ENCODE results near the gene PRDM16. TPM values are rescaled to one million over a fixed set of nuclear protein-coding genes. Genes with fewer than 3 reads are reported as not detected.

The PRDM16 gene
- total RNA-seq, 1 experiment from 2014 or later = 1.4 TPM

GRCh38 chr1:3058263-3059030 is 10.6 kb upstream of the PRDM16 start:
- H3K27me3 ChIP-seq = peaks cover 13% of the 10 kb centered on the region; the same call in 1 of the 2 replicates
- no peaks in the 10 kb centered on the region for H3K4me1 ChIP-seq
- no peaks in the 10 kb centered on the region for H3K9me3 ChIP-seq (replicated peaks)
- no peak overlapping the region for H3K27ac ChIP-seq
- H3K36me3 ChIP-seq = no peaks in the 10 kb centered on the region
- peak in 1 of 2 experiments; percentile 58 for DNase-seq
- no peak overlapping the region for H3K4me3 ChIP-seq

- H3K9me3 ChIP-seq (replicated peaks) = no peaks in the 10 kb centered on the region
- no peak overlapping the region for H3K4me3 ChIP-seq
- DNase-seq = no peak
- H3K4me1 ChIP-seq = no peaks in the 10 kb centered on the region
- no peak overlapping the region for H3K27ac ChIP-seq
- H3K27me3 ChIP-seq = peaks cover 13% of the 10 kb centered on the region; the same call in 1 of the 2 replicates
- H3K36me3 ChIP-seq = no peaks in the 10 kb centered on the region
Observed at GRCh38 chr1:3060127-3060526, 8.9 kb upstream of the PRDM16 start.

GRCh38 chr1:3060601-3061551 is 8.1 kb upstream of the PRDM16 start:
- Histone ChIP-seq H3K4me3 (no peak overlapping the region), H3K9me3 (replicated peaks) (no peaks in the 10 kb centered on the region), H3K36me3 (no peaks in the 10 kb centered on the region), H3K27me3 (peaks cover 13% of the 10 kb centered on the region; the same call in 1 of the 2 replicates), H3K4me1 (no peaks in the 10 kb centered on the region), H3K27ac (no peak overlapping the region)
- DNase-seq = no peak

GRCh38 chr1:3061566-3061965 is 7.4 kb upstream of the PRDM16 start:
- Histone ChIP-seq H3K36me3 (no peaks in the 10 kb centered on the region), H3K27ac (no peak overlapping the region), H3K9me3 (replicated peaks) (no peaks in the 10 kb centered on the region), H3K4me1 (no peaks in the 10 kb centered on the region), H3K4me3 (no peak overlapping the region), H3K27me3 (peaks cover 10% of the 10 kb centered on the region; the same call in 1 of the 2 replicates)
- DNase-seq = no peak

GRCh38 chr1:3061981-3062615 is 6.9 kb upstream of the PRDM16 start:
- Histone ChIP-seq H3K4me3 (no peak overlapping the region), H3K36me3 (no peaks in the 10 kb centered on the region), H3K9me3 (replicated peaks) (no peaks in the 10 kb centered on the region), H3K27ac (no peak overlapping the region), H3K4me1 (no peaks in the 10 kb centered on the region), H3K27me3 (peaks cover 10% of the 10 kb centered on the region; the same call in 1 of the 2 replicates)
- DNase-seq = no peak

- DNase-seq = no peak
- Histone ChIP-seq H3K27me3 (peaks cover 10% of the 10 kb centered on the region; the same call in 1 of the 2 replicates), H3K36me3 (no peaks in the 10 kb centered on the region), H3K27ac (no peak overlapping the region), H3K4me3 (no peak overlapping the region), H3K4me1 (no peaks in the 10 kb centered on the region), H3K9me3 (replicated peaks) (no peaks in the 10 kb centered on the region)
Observed at GRCh38 chr1:3062616-3063378, 6.2 kb upstream of the PRDM16 start.

GRCh38 chr1:3063379-3064295 is 5.4 kb upstream of the PRDM16 start:
- Histone ChIP-seq H3K4me3 (no peak overlapping the region), H3K9me3 (replicated peaks) (no peaks in the 10 kb centered on the region), H3K27me3 (peaks cover 5% of the 10 kb centered on the region; the same call in 1 of the 2 replicates), H3K36me3 (no peaks in the 10 kb centered on the region), H3K4me1 (no peaks in the 10 kb centered on the region), H3K27ac (no peak overlapping the region)
- DNase-seq = no peak

GRCh38 chr1:3064296-3064850 is 4.6 kb upstream of the PRDM16 start:
- peaks cover 5% of the 10 kb centered on the region; the same call in 1 of the 2 replicates for H3K27me3 ChIP-seq

GRCh38 chr1:3064901-3065300 is 4.1 kb upstream of the PRDM16 start:
- H3K4me1 ChIP-seq = no peaks in the 10 kb centered on the region
- H3K27ac ChIP-seq = no peak overlapping the region
- H3K9me3 ChIP-seq (replicated peaks) = no peaks in the 10 kb centered on the region
- H3K36me3 ChIP-seq = no peaks in the 10 kb centered on the region
- H3K4me3 ChIP-seq = no peak overlapping the region
- DNase-seq = no peak
- H3K27me3 ChIP-seq = peaks cover 5% of the 10 kb centered on the region; the same call in 1 of the 2 replicates

More at GRCh38 chr1:3064296-3064850, 4.6 kb upstream of the PRDM16 start:
- Histone ChIP-seq H3K9me3 (replicated peaks) (no peaks in the 10 kb centered on the region), H3K4me1 (no peaks in the 10 kb centered on the region), H3K36me3 (no peaks in the 10 kb centered on the region), H3K27ac (no peak overlapping the region), H3K4me3 (no peak overlapping the region)
- no peak for DNase-seq

- H3K36me3 ChIP-seq = no peaks in the 10 kb centered on the region
- no peak for DNase-seq
- no peak overlapping the region for H3K4me3 ChIP-seq
- peaks cover 4% of the 10 kb centered on the region; the same call in 1 of the 2 replicates for H3K27me3 ChIP-seq
- no peaks in the 10 kb centered on the region for H3K4me1 ChIP-seq
- H3K27ac ChIP-seq = no peak overlapping the region
- H3K9me3 ChIP-seq (replicated peaks) = no peaks in the 10 kb centered on the region
Observed at GRCh38 chr1:3065396-3065795, 3.6 kb upstream of the PRDM16 start.

- no peaks in the 10 kb centered on the region for H3K9me3 ChIP-seq (replicated peaks)
- peaks cover under 1% of the 10 kb centered on the region; the same call in 1 of the 2 replicates for H3K27me3 ChIP-seq
- H3K36me3 ChIP-seq = no peaks in the 10 kb centered on the region
- no peaks in the 10 kb centered on the region for H3K4me1 ChIP-seq
- no peak for DNase-seq
- no peak overlapping the region for H3K27ac ChIP-seq
- no peak overlapping the region for H3K4me3 ChIP-seq
Observed at GRCh38 chr1:3065797-3066196, 3.2 kb upstream of the PRDM16 start.

- no peaks in the 10 kb centered on the region for H3K4me1 ChIP-seq
- H3K9me3 ChIP-seq (replicated peaks) = no peaks in the 10 kb centered on the region
- H3K27me3 ChIP-seq = no peaks in the 10 kb centered on the region; the same call in 1 of the 2 replicates
- no peak for DNase-seq
- H3K27ac ChIP-seq = no peak overlapping the region
- H3K4me3 ChIP-seq = no peak overlapping the region
- H3K36me3 ChIP-seq = no peaks in the 10 kb centered on the region
Observed at GRCh38 chr1:3066250-3066711, 2.7 kb upstream of the PRDM16 start.

GRCh38 chr1:3066826-3067225 is 2.2 kb upstream of the PRDM16 start:
- H3K4me3 ChIP-seq = no peak overlapping the region
- no peaks in the 10 kb centered on the region for H3K4me1 ChIP-seq
- H3K27me3 ChIP-seq = no peaks in the 10 kb centered on the region; the same call in 1 of the 2 replicates
- H3K9me3 ChIP-seq (replicated peaks) = no peaks in the 10 kb centered on the region
- no peak overlapping the region for H3K27ac ChIP-seq
- no peak for DNase-seq
- H3K36me3 ChIP-seq = no peaks in the 10 kb centered on the region
